ENCODE measurements around the gene MYH6.

DNA sequence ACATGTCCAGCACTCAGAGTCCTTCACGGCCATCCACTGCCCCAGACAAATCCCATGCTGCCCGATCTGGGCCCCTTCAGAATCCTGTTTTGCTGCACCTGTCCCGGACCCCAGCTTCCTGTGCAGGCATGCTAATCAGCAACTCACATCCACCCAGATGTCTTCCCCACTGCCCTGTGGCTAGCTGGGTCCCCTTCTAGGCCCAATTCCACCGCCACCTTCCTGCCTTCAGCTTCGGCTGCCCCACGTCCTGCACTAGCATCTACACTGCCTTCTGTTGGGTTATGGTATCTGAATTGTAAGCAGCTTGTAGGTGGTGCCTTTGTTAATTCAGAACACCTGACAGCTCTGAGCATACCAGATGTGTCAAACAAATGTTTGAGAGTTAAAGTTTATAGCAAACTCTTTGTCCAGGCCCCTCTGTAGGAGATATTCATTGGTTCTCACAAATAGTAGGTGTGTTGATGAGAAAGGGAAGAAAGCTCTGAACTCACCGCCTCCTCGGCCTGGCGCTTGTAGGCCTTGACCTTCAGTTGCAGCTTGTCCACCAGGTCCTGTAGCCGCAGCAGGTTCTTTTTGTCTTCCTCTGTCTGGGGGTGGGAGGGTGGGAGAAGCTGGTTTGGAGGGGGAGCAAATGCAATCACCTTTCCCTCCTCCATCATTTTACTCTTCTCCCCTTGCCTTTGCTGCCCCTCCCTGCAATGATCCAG is 25.2 kb downstream of the MYH6 start:
- TF ChIP-seq, protein P1, sequence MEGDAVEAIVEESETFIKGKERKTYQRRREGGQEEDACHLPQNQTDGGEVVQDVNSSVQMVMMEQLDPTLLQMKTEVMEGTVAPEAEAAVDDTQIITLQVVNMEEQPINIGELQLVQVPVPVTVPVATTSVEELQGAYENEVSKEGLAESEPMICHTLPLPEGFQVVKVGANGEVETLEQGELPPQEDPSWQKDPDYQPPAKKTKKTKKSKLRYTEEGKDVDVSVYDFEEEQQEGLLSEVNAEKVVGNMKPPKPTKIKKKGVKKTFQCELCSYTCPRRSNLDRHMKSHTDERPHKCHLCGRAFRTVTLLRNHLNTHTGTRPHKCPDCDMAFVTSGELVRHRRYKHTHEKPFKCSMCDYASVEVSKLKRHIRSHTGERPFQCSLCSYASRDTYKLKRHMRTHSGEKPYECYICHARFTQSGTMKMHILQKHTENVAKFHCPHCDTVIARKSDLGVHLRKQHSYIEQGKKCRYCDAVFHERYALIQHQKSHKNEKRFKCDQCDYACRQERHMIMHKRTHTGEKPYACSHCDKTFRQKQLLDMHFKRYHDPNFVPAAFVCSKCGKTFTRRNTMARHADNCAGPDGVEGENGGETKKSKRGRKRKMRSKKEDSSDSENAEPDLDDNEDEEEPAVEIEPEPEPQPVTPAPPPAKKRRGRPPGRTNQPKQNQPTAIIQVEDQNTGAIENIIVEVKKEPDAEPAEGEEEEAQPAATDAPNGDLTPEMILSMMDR (IDR thresholded peaks at IDR 0.05): no peak
- TF ChIP-seq POLR2A (IDR thresholded peaks at IDR 0.05): no peak

All from lower leg skin (tissue), 3 donors.